NCI-H2196 treated with DMSO at 0.1 percent for 48 hours (cell line): ENCODE measurements around the gene NLE1.

ENCODE experiments used
- DNase-seq: peaks from one replicate; lab custom pipeline; 2025; ENCODE audit not compliant: unreplicated experiment; lab: John Stamatoyannopoulos, UW

Gene NLE1

DNA sequence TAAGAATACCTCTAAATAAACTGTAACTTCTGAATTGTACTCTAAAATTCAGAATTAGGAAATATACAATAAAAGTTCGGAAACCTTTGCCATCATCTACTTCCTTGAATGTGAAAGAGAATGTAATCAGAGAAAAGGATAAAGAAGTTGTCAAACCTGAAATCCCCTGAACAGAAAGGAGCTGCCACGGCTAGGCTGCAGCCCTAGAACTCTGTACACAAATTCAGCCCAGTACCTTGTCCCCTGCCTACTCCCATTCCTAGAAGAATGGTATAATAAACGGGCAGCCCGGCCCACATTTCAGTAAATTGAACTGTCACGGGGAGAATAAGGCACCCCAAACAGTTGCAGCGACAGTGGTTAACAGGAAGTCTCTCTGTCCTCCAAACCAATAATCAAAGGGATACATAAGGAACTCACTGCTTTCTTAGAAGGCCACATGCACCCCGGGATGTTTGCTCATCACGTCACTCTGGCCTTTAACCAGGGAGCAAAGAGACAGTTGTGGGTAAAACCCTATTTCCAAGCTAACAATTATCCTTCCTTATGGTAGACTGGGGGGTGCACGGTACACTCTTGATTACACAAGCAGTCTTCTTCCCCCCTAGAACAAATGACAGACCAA lies 54.3 kb downstream of the NLE1 start:
- no peak for DNase-seq

DNA sequence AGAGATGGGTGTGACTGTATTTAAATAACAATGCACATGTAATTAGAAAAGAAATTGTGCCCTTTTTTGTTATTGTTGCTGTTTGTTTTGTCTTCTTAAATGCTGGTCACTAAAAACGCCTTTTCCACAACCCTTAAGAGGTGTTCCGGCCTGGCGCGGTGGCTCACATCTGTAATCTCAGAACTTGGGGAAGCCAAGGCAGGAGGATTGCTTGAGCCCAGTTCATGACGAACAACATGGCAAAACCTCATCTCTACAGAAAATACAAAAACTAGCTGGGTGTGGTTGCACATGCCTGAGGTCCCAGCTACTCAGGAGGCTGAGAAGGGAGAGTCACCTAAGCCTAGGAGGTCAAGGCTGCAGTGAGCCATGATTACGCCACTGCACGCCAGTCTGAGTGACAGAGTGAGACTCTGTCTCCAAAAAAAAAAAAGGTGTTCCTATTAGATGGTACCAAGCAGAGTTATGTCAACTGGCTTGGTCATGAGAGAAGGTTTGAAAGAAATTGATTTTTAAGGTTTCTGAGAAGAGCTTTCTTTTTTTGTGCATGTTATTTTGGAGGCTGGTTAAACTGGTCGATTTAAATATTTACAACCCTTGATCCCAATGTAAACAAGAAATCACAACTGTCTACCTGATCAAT lies 55.1 kb downstream of the NLE1 start:
- DNase-seq, result no peak

DNA sequence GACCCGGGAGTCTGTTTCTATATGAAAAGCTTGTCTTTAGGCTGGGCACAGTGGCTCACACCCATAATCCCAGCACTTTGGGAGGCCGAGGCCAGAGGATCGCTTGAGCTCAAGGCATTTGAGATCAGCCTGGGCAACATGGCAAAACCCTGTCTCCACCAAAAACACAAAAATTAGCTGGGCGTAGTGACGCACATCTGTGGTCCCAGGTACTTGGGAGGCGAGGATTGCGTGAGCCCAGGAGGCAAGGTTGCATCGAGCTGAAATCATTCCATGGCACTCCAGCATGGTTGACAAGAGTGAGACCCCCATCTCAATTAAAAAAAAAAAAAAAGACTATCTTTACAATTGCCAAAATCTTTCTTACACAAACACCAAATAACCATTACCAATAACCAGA lies 55.9 kb downstream of the NLE1 start:
- no peak for DNase-seq

DNA sequence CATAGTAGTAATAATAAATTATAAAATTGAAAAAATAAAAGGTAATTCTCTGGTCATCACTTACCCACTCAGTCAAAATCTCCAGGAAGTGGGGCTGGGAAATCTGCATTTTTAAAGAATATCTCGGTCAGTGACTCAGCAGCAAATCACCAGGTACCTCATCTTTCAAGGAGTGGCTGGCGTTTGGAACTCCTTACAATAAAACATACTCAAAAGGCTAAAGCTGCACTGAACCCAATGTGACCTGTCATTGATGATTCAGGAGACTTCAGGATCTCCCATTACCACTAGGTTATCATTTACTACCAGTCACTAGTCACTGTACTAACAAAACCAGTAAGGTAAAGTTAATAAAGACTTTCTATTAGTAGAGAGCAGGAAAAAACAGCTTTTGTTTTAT lies 57.1 kb downstream of the NLE1 start:
- DNase-seq, result no peak

DNA sequence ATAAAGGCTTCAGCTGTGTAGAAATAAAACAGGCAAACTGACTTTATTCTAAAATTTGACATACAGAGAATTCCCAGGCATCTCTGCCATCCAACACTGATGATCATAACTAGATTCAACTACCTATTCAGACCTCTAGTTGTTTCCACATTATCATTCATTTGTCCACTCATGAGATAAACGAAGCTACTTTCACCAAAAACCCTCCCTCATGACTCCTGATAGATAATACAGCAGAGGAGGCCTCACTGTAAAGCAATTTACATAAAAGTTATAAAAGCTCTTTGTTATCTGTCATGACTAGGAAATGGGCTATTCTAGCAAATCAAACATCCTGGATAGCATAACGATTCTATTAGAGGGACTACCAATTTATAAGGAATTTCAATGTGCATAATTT lies 59.0 kb downstream of the NLE1 start:
- no peak for DNase-seq

DNA sequence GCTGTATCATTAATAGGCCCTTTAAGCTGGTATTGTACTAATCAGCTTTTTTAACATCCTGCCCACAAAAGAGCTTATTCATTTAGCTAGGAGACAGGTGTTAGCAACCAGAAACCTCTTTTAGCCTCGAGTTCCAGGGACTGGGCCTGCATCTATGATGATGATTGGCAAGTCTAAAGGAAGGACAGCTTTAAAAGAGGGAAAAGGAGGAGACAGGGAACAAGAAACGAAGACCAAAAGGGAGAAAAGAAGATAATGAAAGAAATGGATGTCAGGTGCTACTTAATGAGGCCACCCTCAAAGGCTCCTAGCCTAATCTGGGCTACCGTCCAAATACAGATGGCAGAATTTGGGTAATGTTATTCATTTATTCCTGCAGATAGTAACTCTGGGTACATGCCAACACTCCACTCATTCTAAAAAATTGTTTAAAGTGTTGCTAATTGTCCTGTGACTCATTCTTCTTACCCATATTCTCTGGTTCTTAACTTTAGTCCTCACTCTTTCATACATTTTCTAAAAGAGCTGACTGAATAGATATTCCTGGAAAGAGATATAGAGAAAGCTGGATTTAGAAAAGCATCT lies 59.9 kb downstream of the NLE1 start:
- DNase-seq, result peak; percentile 23

DNA sequence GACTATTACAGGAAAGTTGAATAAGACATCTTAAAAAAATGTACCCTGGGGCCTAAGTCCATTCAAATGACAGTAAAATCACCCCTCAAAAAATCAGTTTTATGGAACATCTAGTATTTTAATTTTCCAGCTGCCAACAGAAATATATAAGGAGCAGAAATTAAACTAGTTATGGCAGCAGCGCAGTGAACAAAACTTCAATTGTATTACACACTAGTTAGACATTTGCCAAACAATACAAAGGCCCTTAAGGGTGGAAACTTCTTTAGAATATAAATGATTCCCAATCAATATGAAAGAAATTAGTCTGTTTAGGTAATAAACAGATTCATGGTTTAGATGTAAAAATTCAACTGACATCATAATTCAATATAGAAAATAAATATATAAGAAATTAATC lies 60.5 kb downstream of the NLE1 start:
- no peak for DNase-seq

DNA sequence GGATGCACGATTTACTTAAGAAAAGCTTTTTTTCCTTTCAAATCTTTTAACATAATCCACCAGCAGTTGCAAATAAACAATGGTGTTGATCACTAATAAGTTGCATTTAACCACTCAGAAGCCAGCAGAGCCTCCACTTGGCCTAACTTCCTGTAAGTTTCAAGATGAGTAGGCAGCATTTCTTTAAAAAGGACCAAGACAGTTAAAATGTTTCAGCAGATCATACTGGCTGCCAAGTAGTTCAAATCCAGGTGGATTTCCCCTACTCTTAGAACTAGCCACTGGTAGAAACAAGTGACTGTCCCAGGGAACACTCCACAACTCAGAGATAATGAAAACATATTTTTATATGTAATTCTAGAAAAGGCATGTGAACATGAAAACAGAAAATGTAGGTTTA lies 61.6 kb downstream of the NLE1 start:
- DNase-seq, result no peak

DNA sequence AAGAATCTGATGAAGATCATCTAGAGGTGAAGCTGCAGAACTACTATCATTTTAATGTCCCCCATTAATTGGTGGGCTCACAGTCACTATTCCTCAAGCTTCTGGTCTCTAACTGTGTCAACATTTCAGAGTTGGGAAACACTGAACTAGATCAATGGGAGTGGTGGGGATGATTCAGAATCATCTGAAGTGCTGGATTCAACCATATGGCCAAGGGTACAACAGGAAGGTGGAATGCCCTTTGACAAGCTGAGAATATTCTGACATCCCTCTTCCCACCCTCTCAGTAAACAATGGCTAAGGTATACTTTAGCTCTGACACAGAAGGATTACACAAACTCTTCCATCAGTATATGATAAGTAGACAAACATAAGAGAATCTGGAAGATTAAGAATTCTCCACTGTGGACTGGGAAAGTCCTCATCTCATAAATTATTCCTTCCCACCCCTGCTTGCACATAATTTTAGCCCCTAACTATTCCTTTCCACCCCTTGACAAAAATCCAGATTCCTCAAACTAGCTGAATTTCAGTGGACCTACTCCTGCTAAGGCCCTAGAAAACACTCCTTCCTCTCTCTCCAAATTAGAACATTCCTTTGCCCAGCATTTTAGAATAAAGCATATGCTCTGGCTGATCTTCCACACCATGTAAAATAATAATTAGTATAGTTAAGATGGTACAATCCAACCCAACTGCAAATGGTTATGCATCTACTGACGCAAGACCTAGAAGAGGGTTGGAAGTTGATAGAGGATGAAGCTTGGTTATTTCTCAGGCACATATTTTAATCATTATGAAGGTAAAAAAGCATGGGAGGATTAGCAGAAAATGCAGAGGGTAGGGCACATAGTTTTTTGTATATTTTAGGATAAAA lies 62.3 kb downstream of the NLE1 start:
- DNase-seq, result no peak
